NCI-H748 (cell line): ENCODE measurements around the gene AFF2.
A peak's percentile ranks its signal among the peaks of the same experiment; 100 is the strongest.

Experiments
- DNase-seq: peaks from one replicate; lab custom pipeline; 2025; ENCODE audit not compliant: unreplicated experiment; lab: John Stamatoyannopoulos, UW

Gene AFF2

GRCh38 chrX:148991502-148991901 lies 491.1 kb downstream of the AFF2 start:
- no peak for DNase-seq

GRCh38 chrX:148995661-148996060 lies 495.2 kb downstream of the AFF2 start:
- no peak for DNase-seq

GRCh38 chrX:149002320-149002719 lies 501.9 kb downstream of the AFF2 start:
- DNase-seq: no peak

GRCh38 chrX:149003863-149004660 lies 503.6 kb downstream of the AFF2 start:
- no peak for DNase-seq

- DNase-seq: no peak
Measured at GRCh38 chrX:149004936-149005335, 504.5 kb downstream of the AFF2 start.

GRCh38 chrX:149006235-149006634 lies 505.8 kb downstream of the AFF2 start:
- no peak for DNase-seq

GRCh38 chrX:149007423-149007822 lies 507.0 kb downstream of the AFF2 start:
- no peak for DNase-seq

GRCh38 chrX:149010013-149010852 lies 509.8 kb downstream of the AFF2 start:
- DNase-seq: peak; percentile 68

- peak; percentile 77 for DNase-seq
Measured at GRCh38 chrX:149010853-149011224, 510.4 kb downstream of the AFF2 start.

- no peak for DNase-seq
Measured at GRCh38 chrX:149013081-149013480, 512.7 kb downstream of the AFF2 start.

- no peak for DNase-seq
Measured at GRCh38 chrX:149021159-149021558, 520.7 kb downstream of the AFF2 start.

GRCh38 chrX:149022485-149022884 lies 522.1 kb downstream of the AFF2 start:
- no peak for DNase-seq

- DNase-seq: no peak
Measured at GRCh38 chrX:149032449-149032848, 532.0 kb downstream of the AFF2 start.

GRCh38 chrX:149036086-149036485 lies 535.7 kb downstream of the AFF2 start:
- DNase-seq: no peak

- DNase-seq: no peak
Measured at GRCh38 chrX:149037281-149037870, 537.0 kb downstream of the AFF2 start.

- no peak for DNase-seq
Measured at GRCh38 chrX:149039057-149039456, 538.6 kb downstream of the AFF2 start.

- DNase-seq: no peak
Measured at GRCh38 chrX:149040873-149041535, 540.6 kb downstream of the AFF2 start.

- DNase-seq: no peak
Measured at GRCh38 chrX:149043401-149043800, 543.0 kb downstream of the AFF2 start.

GRCh38 chrX:149044471-149044870 lies 544.1 kb downstream of the AFF2 start:
- no peak for DNase-seq

- no peak for DNase-seq
Measured at GRCh38 chrX:149045645-149046210, 545.3 kb downstream of the AFF2 start.
